Transverse colon (tissue), 4 donors: ENCODE measurements around the gene PACS1.

Source experiments
- CTCF ChIP-seq, 5 experiments: fragments of 200-600 bp in 3 of 5; fragments of 450-650 bp in 2 of 5; sonication (generic) in 3 of 5; IDR thresholded peaks; 1 replicate in 2 of 5; 2 replicates in 3 of 5; pipeline ENCODE4 v1.5.1; 2016 to 2017; ENCODE audit warnings: antibody characterized with exemption in 5 of 5, inconsistent platforms in 3 of 5, mild to moderate bottlenecking in 2 of 5, moderate library complexity in 1 of 5
- EP300 ChIP-seq: sonication (generic); formaldehyde crosslinking; IDR thresholded peaks from one replicate; pipeline ENCODE4 v1.6.1; 2017; ENCODE audit warnings: antibody characterized with exemption, low read depth
- POLR2A ChIP-seq: fragments of 450-650 bp; IDR thresholded peaks from one replicate; pipeline ENCODE4 v1.6.1; 2016; ENCODE audit warnings: antibody characterized with exemption, mild to moderate bottlenecking, moderate library complexity
- POLR2AphosphoS5 ChIP-seq, 3 donors: sonication (generic); formaldehyde crosslinking; IDR thresholded peaks; one replicate each; pipeline ENCODE4 v1.6.1; 2016; ENCODE audit warnings: antibody characterized with exemption in 3 of 3

- TF ChIP-seq CTCF (IDR thresholded peaks at IDR 0.05) (no peak), POLR2A (no peak), EP300 (no peak), POLR2AphosphoS5 (IDR thresholded peaks at IDR 0.05) (no peak)
These were observed 108.1 kb downstream of the PACS1 start for GRCh38 chr11:66178183-66178582.
